GM19455 (cell line): ENCODE measurements around the gene DNAH10.

Experiments
- ATAC-seq: cut with Tn5 transposase; IDR thresholded peaks from one replicate; pipeline ENCODE4 v1.9.1; 2021; ENCODE audit not compliant: unreplicated experiment

DNAH10 gene

GRCh38 chr12:123761841-123762714, at the start of gene DNAH10:
TSS of gene DNAH10 (plus strand) at chr12:123762301. CDS start at chr12:123762337, 36 bp downstream.
- no peak for ATAC-seq

DNA sequence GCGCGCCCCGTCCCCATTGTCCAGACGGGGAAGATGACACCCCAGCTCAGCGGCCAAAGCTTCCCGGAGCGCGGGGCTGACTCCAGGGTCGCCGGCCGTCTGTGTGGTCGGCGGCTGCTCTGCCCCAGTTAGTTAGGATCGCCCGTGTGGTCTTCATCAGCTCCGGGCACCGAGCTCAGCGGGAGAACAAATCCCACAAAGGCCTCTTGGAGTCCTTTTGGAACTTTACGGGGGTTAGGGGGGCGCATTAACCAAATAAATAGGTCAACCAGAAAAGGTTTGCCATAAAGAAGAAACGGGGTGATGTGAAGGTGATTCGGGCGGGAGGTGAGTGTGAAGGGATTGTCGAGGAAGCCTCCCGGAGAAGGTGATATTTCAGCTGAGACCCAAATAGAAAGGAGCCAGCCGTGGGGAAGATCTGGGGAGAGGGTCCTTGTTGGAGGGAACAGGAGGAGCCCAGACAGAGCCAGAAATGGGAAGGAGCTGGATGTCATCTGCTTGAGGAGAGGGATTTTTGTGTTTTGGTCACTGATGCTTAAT, 49.3 kb upstream of the DNAH10 start:
- no peak for ATAC-seq

GRCh38 chr12:123713398-123713797, 48.7 kb upstream of the DNAH10 start:
- ATAC-seq, result no peak

GRCh38 chr12:123713823-123714585, 48.1 kb upstream of the DNAH10 start:
- ATAC-seq, result no peak

- no peak for ATAC-seq
These were observed 46.9 kb upstream of the DNAH10 start for GRCh38 chr12:123715195-123715594.

- no peak for ATAC-seq
These were observed 44.8 kb upstream of the DNAH10 start for GRCh38 chr12:123717350-123717749.

DNA sequence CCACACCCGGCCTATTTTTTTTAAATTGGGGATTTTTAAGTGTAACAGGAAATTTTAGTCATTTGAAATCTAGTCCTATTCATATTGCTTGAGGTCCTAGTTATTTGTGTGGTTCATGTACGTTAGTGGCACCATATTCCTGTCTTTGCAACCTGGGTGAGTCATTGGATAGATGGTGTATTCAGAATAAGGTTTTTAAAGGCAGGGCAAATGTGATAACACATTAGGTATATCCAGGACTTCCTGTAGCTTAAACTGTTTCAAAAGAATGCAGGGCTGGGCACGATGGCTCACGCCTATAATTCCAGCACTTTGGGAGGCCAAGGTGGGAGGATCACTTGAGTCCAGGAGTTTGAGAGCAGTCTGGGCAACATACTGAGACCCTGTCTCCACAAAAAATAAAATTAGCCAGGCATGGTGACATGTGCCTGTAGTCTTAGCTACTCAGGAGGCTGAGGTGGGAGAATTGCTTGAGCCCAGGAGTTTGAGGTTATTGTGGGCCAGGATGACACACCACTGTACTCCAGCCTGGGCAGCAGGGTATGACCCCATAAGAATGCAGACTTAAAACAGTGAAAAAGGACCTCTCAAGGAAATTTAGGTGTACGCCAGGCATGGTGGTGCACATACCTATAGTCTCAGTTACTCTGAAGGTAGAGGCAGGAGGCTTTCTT, 41.8 kb upstream of the DNAH10 start:
- no peak for ATAC-seq

DNA sequence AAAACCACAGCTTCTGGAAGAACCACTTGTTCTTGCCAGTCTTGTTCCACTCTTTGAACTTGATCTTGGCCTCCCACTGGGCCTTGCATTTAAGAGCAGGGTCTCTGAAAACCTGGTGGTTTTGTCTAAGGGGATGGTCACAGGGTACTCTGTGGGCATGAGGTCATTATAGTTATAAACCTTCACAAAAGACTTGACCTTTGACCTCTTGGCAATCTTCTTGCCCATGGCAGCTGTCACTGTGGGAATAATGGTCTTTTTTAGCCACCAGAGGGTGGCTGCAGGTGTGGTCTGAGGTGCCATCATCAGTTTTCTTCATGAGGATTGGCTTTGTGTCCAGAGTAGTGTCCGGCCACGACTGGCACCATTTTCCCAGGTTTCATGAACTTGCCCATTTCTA, 40.9 kb upstream of the DNAH10 start:
- ATAC-seq, result no peak

DNA sequence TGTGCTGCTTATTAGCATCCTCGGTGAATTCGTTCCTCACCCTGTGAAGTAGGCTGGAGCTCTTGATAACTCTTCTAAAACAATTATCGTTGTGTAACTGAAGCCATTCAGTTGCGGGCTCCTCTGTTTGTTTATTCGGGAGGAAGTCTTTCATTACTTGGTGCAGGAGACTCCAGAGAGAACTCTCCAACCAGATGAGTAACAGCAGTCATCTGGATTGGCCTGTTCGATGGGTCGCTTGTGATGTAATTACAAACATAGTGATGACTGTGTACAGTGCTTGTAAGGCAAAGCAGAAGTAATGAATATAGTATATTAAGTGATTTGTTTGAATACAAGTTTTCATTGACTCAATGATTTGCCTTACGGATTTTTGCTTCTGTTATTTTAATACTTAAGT, 39.1 kb upstream of the DNAH10 start:
- ATAC-seq, result no peak

DNA sequence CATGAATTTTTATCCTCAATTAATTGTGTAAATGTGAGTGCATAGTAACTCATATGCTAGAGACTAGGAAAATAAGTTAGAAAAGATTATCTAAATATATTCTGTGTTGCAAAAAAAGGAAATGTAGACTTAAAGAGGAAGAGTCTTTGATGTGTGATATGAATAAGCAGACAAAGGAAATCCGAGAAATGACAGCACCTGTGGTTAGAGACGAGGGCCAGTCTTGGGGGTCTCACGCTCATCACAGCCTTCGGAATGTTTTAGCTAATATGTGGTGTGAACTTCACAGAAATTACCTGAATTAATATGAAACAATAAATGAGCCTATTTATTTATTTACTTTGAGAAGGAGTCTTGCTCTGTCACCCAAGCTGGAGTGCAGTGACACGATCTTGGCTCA, 38.3 kb upstream of the DNAH10 start:
- no peak for ATAC-seq

DNA sequence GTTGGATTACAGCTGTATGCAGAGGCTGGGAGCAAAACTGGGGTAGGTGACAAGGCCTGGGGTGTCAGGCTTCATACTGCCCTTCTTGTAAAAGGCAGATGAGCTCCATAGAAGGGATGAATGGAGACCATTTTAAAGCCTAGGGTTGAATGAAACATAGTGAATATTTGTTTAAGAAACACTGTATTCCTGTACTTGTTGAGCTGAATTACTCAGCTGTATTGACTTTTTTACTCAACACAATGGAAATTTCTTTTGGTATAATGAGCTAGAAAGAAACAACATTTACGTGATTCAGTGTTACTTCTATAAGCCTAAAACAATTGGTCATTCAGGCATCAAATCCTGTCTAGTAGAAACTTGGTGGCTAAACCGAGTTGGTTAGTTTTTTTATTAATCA, 35.9 kb upstream of the DNAH10 start:
- no peak for ATAC-seq

DNA sequence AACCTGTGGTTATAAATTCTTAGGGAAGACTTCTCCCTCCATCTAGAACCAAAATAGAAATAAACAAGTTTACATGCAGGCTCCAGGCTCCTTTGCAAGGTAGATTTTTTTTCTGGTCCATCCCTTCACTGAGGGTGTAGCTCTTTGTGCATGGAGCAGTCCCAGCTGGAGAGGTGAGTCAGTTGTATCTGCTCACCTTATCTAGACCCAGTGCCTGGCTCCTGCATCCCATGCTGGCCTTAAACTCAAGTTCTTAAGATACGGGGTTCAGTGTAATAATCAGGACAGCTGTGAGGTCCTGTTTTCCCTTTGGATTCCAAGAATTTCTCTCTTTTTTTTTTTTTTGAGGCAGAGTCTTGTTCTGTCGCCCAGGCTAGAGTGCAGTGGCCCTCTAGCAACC, 35.1 kb upstream of the DNAH10 start:
- no peak for ATAC-seq

GRCh38 chr12:123727878-123728277, 34.2 kb upstream of the DNAH10 start:
- ATAC-seq, result no peak

GRCh38 chr12:123731596-123731995, 30.5 kb upstream of the DNAH10 start:
- no peak for ATAC-seq

GRCh38 chr12:123732251-123732650, 29.9 kb upstream of the DNAH10 start:
- no peak for ATAC-seq

DNA sequence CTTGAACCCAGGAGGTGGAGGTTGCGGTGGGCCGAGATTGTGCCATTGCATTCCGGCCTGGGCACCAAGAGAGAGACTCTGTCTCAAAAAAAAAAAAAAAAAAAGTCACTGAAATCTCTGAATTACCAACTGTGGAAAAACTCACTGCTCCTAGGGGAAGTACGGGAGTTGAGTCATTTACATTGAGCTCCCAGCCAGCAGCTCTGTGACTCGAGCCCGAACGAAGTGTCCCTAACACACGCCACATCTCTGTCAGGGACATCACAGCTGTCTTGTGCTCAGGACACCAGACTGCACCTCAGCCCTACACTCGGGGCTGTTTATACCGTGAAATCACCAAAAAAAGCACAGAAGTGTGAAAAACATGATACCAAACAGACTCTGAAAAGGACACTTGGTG, 28.9 kb upstream of the DNAH10 start:
- no peak for ATAC-seq

- ATAC-seq, result no peak
These were observed 27.8 kb upstream of the DNAH10 start for GRCh38 chr12:123734268-123734667.

DNA sequence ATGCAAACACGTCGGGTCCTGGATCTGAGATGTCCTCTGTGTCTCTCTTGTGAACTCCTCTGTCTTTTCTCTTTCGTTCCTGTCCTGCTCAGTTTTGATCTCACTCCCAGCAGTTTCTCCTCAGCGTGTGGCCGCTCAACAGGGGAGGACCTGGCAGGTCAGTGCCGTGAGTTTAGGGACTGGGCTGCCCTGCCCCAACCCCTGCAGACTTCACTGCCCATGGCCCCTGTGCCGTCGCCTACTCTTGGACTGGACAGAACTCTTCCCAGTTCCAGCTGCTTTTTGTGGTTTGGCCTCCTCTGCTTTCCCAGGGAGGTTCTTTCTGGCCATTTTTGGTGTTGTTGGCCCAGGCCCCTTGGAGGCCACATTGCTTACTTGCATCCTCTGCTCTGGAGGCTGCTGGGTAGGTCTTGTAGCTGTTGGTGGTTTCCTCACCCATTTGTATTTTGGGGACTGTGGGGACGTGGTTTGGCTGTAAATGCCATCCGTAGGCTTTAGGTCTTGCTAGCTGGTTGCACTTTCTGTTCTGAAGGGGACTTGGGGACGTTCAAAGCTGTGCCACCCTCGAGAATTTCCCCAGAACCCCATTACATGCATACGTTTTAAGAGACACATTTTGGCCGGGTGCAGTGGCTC, 20.0 kb upstream of the DNAH10 start:
- ATAC-seq, result no peak

DNA sequence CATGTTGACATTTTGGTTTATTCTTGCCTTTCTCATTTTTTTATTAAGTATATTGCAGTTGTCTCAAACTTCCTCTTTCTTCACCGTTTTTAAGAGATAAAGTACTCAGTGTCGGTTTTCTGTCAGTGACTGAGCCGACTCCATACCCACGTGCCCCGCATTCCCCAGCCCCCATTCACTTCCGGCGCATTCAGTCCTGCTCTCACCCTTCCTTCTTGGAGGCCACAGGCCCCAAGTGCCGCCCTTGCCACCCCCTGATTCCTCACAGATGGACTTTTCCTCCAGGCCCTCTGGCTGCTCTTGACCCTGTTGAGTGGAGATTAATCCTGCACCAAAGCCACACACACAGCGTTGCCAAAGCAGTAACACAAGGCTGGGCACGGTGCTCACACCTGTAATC, 19.1 kb upstream of the DNAH10 start:
- ATAC-seq, result no peak

- ATAC-seq, result no peak
These were observed 17.3 kb upstream of the DNAH10 start for GRCh38 chr12:123744836-123745235.

DNA sequence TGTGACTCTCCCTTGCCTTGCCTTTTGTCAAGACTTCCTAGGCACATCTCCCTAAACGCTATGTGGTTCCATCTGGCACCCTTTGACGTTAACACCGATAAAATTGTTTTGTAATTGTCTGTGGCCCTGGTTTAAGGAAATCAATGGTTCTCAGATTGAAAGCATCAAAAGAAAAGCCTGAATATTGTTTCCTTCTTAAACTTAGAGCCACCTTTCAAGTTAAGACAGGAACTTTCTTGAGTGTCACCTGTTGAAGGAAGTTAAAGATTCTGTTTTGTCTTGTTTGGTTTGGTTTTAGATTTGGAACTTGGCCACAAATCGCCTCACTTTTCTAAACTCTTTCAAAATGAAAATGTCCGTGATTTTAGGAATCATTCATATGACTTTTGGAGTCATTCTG, 14.8 kb upstream of the DNAH10 start:
- no peak for ATAC-seq
